D341Med (cell line): ENCODE measurements around the gene TXK.

Source experiments
- DNase-seq: peaks from one replicate; pipeline ENCODE4 v3.0.0; 2012; ENCODE audit warnings: low spot score

TXK gene

GRCh38 chr4:48103483-48104139, 30.4 kb downstream of the TXK start:
- no peak for DNase-seq

GRCh38 chr4:48102303-48102702, 31.7 kb downstream of the TXK start:
- no peak for DNase-seq

- no peak for DNase-seq
These were observed 33.8 kb downstream of the TXK start for GRCh38 chr4:48100256-48100655.

- DNase-seq = no peak
These were observed 38.6 kb downstream of the TXK start for GRCh38 chr4:48095441-48095840.

GRCh38 chr4:48093991-48094416, 40.0 kb downstream of the TXK start:
- DNase-seq = no peak

- DNase-seq = no peak
These were observed 43.4 kb downstream of the TXK start for GRCh38 chr4:48090621-48091020.

- no peak for DNase-seq
These were observed 48.0 kb downstream of the TXK start for GRCh38 chr4:48085821-48086589.

GRCh38 chr4:48082956-48083355, 51.1 kb downstream of the TXK start:
- DNase-seq = no peak

GRCh38 chr4:48081196-48081595, 52.9 kb downstream of the TXK start:
- DNase-seq = no peak

GRCh38 chr4:48079972-48080391, 54.1 kb downstream of the TXK start:
- no peak for DNase-seq

GRCh38 chr4:48078862-48079655, 55.0 kb downstream of the TXK start:
- no peak for DNase-seq

GRCh38 chr4:48078425-48078824, 55.6 kb downstream of the TXK start:
- DNase-seq = no peak

- DNase-seq = no peak
These were observed 59.4 kb downstream of the TXK start for GRCh38 chr4:48074657-48075056.

GRCh38 chr4:48073567-48074103, 60.4 kb downstream of the TXK start:
- DNase-seq = no peak

GRCh38 chr4:48071191-48071590, 62.9 kb downstream of the TXK start:
- DNase-seq = no peak

- DNase-seq = no peak
These were observed 65.0 kb downstream of the TXK start for GRCh38 chr4:48069026-48069425.

GRCh38 chr4:48068182-48068581, 65.9 kb downstream of the TXK start:
- DNase-seq = no peak

- no peak for DNase-seq
These were observed 66.5 kb downstream of the TXK start for GRCh38 chr4:48067536-48067935.

- DNase-seq = no peak
These were observed 68.4 kb downstream of the TXK start for GRCh38 chr4:48065587-48066052.

- no peak for DNase-seq
These were observed 69.7 kb downstream of the TXK start for GRCh38 chr4:48064349-48064748.

- no peak for DNase-seq
These were observed 75.2 kb downstream of the TXK start for GRCh38 chr4:48058617-48059530.
